HG03354 (cell line): ENCODE measurements around the gene LENG1.

Experiments
- ATAC-seq: cut with Tn5 transposase; IDR thresholded peaks from one replicate; pipeline ENCODE4 v1.9.1; 2021; ENCODE audit warnings: mild to moderate bottlenecking; ENCODE audit not compliant: unreplicated experiment, poor library complexity, severe bottlenecking

Gene LENG1

DNA sequence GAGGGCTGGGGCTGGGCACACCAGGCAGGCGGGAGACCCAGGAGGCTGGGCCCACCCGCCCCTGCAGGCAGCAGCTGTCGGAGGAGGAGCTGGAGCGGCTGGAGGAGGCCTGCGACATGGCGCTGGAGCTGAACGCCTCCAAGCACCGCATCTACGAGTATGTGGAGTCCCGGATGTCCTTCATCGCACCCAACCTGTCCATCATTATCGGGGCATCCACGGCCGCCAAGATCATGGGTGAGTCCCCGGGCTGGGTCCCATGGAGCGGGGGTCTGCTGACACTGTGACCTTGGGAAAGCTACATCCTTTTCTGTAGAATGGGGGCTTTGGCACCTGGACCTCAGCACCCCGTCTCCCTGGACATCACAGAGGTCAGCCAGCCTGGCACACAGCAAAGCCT is 35.8 kb downstream of the LENG1 start:
- ATAC-seq = no peak

DNA sequence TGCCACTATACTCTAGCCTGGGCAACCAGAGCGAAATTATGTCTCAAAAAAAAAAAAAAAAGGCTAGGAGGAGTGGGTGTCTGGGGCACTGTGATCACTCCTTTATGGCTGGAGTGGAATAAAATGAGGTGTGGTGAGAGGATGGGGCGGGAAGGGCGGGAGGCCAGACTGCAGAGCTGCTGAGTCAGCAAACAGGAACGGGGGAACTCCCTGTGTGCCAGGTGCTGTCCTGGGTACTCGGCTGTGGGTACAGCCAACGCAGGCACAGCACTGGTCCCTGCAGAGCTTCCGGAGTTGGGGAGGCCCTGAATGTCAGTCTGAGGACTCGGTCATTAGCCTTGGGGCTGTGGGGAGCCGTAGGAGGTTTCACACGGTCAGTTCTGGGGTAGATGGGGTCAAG is 38.3 kb downstream of the LENG1 start:
- ATAC-seq = no peak

DNA sequence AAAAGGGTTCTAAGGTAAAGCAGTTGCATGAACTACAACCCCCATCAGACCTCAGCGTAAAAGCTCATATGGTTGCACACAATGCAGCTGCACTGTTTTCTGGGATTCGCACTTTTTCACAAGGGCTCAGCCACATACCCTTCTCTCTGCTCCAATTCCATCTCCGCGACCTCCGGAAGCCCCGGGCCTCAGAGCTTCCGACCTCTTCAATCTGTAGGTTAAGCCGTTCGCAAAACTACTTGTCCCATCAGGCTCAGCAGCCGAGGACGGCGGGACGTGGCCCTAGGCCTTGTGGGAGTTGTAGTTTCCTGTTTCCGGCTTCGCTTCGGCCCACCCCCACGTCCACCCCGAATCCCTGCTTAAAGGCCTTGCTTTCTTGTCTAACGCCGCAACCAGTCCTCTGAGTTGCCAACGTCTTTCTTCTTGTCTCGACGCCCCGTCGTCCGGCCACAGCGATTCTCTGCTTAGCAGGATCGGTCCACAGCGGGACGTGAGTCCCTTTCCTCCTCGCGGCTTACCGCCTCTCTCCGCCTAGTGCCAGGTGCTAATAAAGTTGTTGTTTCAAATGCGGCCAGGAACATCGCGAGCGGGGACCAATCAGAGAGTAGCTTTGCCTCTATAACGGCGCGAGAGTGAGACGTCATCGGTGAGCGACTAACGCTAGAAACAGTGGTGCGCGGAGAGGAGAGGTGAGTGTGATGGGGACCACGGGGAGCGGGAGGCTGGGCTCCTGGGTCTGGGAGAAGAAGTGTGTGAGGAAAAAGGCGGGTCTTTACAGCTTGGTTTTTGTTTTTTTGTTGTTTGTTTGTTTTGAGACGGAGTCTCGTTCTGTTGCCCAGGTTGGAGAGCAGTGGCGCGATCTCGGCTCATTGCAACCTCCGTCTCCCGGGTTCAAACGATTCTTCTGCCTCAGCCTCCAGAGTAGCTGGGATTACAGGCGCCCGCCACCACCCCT is 44.1 kb downstream of the LENG1 start, which contains the start of the genes PRPF31 and TFPT:
Gene PRPF31 (plus strand): TSS at position 646 of the 955 bp plus-strand sequence. CDS start 2,525 bp downstream, outside the sequence.
Gene TFPT (minus strand): TSS at position 549 of the 955 bp plus-strand sequence. CDS start 388 bp downstream, at position 161.
- ATAC-seq = peak; percentile 84

DNA sequence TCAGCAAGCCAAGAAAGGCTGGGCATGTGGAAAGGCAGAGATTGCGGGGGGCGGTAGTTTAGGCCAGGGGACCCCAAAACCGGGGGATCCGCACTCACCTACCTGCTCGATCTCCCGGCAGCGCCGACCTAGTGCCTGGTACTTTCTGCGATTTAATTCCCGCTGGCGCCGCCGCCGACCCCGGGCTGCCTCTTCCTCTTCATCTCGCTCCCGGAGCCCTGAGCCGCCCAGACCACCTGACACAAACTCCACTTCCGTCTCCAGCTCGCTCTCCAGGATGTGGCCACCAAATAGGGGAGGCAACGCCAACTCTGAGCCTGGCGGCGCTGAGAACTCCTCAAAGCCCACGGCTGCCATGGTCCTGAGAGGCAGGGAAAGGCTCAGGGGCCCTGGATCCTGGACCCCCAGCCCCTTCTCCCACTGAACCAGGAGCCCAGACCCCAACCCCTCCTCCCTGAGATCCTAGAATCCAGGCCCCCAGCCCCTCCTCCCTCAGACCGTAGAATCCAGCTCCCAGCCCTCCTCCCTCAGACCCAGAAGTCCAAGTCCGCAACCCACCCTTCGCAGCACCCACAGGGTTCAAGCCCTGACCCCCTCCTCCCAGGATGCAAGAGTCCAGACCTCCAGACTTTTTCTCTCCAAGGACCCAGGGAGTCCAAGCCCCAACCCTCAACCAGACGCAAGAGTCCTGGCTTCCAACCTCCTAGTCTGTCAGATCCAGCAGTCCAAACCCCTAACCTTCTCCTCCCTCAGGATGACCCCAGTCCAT is 45.0 kb downstream of the LENG1 start:
- ATAC-seq = no peak

DNA sequence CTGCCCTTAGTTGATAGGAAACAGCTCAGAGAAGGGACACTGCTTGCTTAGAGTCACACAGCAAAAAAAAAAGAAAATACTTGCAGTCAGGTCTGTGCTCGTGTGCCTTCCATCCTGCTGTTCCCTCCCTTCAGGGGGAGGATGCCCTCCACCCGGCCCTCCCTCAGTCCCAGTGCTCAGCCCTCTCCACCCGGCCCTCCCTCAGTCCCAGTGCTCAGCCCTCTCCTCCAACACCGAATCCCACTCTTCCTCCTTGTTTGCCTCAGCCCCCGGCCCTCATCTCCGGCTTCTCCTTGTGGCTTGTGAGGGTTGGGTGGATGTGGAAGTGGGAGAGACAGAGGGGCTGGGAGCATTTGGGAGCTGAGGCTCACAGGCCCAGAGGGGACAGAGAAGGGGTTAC is 49.9 kb downstream of the LENG1 start:
- ATAC-seq = no peak

GRCh38 chr19:54108496-54108895 is 51.0 kb downstream of the LENG1 start:
- ATAC-seq = no peak

DNA sequence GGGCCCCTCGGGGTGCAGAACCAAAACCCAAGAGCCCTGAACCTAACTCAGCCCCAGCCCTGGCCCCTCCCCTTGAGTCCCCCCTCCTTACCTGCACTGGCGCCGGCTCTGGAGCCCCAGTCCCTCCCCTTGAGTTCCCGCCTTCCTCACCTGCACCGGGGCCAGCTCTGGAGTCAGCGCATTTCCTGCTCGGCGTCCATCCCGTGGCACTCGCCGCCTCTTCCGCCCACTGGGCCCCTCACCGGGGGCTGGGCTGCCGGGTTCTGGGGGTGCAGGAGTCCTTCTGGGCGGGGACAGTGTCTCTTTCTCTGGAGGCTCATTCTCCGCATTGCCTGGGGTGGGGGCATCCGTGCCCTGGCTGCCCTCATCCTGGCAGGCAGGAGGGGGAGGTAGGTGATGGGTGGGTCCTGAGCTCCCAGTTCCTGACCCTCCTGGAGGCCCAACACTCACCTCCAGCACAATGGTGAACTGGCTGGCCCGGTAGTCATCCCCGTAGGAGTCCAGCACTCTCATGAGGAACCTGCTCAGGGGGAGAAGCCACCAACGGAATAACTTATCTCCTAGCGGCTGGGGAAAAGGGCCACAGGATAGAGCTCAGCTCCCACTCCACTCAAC is 51.5 kb downstream of the LENG1 start:
- ATAC-seq = no peak

DNA sequence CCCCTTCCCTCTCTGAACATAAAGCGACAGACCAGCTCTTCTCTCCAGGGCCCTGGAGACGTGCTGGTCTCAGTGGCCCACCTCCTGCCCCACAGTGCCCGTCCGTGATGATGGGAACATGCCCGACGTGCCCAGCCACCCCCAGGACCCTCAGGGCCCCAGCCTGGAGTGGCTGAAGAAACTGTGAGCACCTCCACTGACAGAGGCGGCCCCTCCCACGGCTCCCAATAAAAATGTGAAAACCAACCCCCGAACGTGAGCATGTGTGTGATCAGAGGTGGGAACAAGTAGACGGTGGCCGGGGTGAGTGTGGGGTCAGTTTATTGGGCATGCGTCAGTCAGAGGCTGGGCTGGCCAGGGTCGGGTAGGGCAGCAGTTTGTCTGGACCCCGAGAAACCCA is 52.8 kb downstream of the LENG1 start:
- no peak for ATAC-seq

GRCh38 chr19:54105796-54106195 is 53.7 kb downstream of the LENG1 start:
- ATAC-seq = no peak
